CD4-positive, alpha-beta T cell treated with Interleukin-12 subunit alpha and Interleukin-12 subunit beta, for 1 hour (primary cell): ENCODE data around the gene KCNIP4.

Source experiments
- DNase-seq: peaks from one replicate; pipeline ENCODE4 v3.0.0-alpha.2; 2020

The KCNIP4 gene

DNA sequence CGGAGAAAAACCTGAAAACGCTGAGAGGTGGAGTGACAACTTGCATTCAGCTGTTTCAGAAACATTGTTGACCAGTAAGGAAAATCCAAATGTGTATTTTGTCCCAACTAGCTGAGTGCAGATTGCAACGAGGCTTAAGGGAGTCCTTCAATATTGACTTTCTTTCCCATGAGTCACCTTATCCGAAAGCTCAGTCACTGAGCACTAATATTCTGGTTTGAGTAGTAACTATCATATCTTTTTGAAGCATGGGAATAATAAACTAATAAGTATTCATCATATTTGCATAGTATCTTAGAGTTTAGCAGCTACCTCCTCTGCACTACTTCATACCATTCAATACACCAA lies 644.1 kb downstream of the KCNIP4 start:
- no peak for DNase-seq

DNA sequence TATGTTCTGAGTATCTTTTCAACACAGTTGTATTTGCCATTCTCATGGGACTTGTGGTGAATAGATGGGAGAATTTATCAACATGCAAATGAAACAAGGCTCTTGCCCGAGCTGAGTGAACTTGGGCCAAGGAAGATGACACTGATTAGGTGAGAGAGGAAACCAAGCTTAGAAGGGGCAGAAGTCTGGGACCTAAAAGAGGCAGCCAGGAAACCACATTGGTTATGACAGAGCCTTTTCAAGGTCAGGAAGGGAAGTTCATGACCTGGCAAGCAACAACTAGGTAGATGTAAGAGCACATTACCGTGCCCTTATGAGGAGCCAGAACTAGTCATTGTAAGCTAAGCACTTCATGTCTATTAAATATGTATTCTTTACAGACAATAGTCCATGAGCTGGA lies 658.0 kb downstream of the KCNIP4 start:
- DNase-seq: no peak

DNA sequence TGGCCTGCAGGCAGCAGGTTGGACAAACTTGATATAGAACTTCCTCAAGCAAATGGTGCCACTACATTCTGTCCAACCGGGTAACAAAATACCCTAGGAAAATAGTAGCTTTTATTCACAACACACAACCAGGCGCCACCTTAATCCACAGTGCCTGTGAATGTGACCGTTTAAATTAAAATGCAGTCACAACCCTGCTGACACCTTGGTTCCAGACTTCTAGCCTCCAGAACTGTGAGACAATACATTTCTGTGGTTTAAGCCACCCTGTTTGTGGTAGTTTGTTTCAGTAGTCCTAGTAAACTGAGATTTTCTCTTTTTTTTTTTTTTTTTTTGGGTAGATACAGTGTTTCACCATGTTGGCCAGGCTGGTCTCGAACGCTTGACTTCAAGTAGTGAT lies 672.5 kb downstream of the KCNIP4 start:
- no peak for DNase-seq

DNA sequence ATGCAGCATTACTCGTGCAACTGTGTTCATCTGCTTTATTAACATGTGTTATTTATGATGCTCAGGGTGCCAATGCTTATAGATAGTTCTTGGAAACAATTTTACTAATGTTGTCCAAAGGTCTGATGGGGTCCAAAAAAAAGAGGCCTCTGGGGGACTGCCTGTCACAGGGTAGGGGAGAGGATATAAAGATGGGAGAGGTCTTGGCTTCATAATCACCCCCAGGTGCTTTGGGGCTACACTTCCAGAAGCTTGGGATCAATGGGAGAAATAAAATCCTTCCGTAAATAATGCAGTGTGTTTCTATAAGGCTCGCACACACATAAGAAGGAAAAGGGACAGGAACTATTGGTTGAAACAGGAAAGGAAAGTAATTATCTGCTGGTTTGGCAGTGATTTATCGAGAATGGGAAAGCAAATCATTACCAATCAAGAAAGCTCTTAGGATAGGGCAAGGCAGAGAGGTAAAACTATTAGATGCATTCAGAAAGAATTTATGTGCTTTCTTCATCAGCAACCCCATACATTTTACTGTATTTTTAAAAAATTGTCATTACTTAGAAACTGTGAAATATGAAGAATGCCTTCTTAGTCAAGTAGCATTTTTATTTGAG lies 677.0 kb downstream of the KCNIP4 start:
- DNase-seq: no peak

DNA sequence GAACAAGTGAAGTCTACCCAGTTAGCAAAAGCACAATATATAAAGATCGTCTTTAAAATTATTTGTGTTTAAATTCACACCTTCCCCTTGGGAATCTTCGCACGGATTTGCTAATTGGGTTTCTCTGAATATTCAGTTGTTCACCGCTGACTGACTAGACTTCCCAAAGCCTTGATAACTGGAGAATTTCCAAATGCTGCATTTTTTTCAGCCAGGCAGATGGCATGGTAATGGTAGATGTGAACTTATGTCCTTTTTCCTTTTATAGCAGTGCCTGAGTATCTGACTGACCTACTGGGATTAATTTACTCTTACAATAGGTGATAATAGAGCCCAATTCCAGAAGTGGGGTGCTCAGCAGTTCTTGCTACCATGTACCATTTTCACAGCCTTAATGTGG lies 700.2 kb downstream of the KCNIP4 start:
- DNase-seq: no peak

DNA sequence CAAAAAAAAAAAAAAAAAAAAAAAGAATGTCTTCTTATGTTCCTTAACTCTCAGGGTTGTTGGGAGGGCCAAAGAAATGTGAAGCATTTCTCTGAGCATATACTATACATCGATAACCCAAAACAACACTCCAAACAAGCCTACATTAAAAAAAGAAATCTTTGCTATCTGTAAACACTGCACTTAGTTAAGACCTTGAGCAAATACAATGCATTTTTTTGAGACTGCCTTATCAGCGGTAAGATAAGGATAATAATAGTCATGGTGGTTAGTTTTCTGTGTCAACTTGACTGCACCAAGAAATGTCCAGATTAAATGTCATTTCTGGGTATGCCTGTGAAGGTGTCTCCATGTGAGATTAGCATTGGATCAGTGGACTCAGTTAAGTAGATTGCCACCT lies 706.4 kb downstream of the KCNIP4 start:
- no peak for DNase-seq

DNA sequence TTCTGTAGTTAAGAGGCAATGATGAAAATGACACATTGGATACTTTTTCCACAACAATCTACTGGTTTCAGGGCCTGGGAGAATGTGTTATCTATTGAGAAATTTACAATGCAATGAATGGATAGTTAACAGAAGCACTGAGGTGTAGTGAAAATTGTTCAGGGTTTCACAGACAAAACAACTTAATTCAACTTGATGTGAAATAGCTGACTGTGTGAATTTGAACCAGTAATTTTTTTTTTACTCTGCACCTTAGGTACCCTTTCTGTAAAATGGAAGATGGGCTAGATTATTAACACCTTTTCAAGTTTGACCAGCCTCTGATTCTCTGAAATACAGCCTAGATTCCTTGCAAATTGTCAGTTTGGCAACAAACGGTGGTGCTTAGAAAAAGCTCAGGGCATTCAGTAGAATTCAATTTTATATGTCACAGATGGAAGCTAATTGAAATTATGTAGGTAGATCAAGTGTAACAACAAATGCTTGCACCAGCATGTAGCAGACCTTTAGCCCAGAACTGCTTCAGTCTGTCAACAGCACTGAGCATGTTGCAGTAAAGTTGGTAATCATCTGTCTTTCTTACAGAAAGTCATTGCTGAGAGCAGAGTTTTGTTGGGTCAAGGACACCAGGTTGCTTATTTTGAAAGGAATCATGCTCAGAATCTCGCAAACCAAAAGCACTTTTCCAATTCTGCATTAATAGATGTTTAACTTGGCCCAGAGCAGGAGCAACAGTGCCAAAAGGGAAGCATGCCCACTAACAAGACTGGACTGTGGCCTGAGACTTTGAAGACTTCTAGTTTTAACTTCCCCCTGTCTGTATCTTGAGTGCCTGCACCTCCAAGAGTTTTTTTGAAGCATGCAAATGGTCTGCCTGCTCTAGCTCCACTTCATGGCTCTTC lies 721.7 kb downstream of the KCNIP4 start:
- no peak for DNase-seq

DNA sequence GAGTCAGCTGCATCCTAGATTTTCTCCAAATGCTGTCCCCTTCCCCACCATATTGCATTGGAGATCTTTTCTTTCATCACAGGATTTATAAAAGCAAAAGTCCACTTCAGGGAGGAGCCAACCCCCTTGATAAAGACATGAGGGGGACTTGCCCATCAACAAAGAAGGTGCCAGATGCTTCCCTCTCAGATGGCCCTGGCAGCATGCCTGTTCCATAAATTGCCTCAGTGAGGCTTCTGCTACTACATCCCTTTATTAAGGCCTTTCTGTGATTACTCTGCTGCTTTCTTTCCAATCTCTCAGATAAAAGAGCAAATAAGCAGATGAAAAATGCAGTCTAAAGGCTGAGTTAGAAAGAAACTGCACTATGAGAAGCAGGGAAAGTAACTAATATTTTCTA lies 736.7 kb downstream of the KCNIP4 start:
- DNase-seq: no peak

DNA sequence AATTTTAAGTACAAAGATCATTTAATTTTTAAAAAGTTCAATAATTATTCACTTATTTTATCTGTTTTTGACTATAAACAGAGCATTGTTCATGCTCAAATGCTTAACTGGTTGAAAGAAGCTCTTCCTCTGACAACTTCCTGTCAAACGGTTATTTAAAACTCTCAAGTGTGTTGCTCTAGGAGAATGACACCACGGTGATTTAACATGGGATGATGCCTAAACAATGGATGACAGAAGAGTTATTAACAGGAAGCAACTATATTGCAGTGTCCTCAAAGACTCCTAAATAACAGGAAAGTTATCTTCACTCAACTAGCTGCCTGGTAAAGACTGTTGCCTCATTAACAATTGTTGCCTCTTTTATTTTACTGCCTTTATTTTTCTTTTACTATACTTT lies 738.7 kb downstream of the KCNIP4 start:
- DNase-seq: no peak

DNA sequence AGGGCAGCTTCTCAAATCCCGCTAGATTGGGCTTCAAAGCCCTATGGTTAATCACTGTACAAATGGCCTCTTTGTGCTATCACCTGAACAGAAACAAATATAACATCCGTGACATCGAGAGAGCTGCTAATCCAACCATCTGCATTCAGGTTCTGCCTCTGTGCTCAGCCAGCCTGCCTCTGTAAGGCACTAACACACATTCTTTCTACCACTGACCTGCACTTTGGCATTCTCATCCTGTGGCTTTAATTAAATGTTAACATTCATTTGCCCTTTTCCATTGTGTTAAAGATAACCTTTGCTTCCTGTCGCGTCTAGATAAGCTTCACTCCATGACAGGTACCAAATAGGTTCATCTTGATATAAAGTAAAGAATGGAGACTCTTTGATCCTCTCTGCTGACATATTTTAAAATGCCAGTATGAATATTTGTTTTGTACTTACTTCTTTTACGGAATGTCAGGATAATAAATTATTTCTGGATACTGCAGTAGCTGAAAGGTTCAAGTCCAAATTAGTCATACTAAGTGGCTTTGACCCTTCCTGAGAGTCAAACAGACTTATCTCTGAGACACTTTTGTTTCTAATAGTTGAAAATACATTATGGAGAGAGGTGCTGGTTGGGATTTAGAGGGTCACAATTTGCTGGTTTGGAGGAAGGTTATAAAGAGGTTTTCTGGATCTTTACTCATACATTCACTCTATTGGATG lies 742.6 kb downstream of the KCNIP4 start:
- no peak for DNase-seq

DNA sequence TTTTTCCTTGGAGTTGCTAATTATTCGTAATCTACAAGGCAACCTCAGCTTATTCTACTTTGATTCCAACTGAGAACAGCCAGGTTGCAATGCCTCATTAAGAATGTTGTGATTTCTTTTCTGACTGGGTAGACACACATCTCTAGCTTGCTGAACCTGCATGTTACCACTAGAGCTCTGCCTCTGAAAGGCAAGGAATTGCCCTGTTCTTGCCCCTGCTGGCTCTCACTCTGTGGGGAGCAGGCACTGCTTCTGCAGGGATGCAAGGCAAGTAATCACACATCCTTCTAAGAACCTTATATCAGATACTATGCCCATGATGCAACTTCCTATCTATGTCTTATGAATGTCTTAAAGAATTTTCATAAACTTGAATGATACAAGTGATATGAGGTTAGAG lies 745.2 kb downstream of the KCNIP4 start:
- no peak for DNase-seq

DNA sequence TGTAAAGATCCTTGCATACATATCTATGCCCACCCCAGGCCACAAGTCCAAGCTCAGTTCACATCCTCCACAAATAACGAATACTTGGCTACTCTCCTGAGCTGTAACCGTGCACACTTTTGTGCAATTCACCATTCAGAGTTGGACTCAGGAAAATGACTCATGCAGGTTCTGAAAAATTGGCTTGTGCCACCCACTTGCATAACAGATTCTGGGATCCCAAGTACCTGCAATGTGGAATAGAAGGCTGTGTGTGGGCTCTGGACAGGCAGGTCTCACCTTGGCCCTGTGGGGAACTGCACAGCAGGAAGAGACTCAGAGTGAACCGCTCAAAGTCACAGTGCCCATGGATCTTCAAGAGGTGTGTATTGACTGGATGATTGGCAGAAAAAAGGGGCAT lies 745.6 kb downstream of the KCNIP4 start:
- no peak for DNase-seq

DNA sequence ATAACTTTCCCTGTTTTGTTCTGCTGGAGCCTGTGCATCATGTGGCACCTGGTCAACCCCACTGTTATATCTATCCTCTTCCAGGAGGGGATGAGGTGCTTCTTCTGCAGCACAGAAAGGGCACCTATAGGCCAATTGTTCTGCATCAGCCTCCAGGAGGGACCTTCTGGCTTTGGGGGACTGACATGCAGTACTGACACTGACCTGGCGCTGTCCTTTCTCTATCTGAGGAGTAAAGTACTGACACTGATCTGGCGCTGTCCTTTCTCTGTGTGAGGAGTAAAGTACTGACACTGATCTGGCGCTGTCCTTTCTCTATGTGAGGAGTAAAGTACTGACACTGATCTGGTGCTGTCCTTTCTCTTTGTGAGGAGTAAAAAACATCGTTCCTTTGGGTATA lies 749.9 kb downstream of the KCNIP4 start:
- no peak for DNase-seq

DNA sequence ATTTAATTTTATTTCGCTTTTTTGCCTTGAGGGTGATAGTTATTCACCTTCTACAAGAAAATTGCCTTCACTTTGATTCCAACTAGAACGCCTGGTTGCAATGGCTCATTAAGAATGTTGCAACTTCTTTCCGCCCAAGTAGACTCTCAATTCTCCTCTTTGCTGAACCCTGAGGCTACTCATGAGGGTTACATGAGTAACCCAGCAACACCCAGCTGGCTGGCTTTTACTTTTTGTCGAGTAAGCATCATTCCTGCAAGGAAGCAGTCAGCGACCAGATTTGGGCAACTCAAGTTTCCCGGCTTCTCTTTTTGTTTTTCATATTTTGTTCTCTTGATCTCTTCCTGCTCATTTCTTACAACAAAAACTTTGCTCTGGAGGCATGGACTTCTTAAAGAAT lies 752.9 kb downstream of the KCNIP4 start:
- no peak for DNase-seq

DNA sequence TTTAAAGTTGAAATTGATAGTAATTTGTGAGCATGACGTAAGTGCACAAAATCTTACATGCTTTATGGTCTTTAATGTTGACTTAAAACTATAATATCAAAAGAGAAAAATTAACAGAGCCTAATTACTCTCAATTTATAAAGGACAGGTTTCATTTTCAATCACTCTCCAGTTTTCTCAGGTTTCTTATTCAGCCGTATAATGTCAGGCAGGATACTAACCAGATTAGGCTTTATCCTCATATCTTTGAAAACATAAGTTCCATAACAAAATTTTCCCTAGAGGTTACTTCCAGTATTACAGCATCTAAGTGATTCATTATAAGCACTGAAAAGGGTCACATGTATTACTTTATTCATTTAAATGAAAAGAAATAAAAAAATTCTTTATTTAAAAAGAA lies 756.2 kb downstream of the KCNIP4 start:
- DNase-seq: no peak

DNA sequence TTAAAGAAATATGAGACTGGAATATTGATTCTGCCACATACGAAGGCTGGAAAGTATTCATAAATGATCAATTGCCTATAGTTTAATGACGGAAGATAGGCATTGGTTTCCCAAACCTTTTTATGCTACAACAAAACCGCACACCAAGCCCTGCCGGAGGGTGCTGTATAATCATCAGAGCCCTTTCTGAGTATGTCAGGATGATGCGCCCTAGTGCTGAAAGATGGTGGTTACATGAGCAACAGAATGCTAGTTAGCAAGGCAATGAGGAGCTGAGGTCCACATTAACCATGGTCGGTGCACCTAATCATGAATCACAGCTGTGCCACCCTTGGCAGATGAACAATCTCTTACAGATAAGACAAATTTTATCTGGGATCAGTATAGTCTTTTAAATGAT lies 757.3 kb downstream of the KCNIP4 start:
- no peak for DNase-seq

DNA sequence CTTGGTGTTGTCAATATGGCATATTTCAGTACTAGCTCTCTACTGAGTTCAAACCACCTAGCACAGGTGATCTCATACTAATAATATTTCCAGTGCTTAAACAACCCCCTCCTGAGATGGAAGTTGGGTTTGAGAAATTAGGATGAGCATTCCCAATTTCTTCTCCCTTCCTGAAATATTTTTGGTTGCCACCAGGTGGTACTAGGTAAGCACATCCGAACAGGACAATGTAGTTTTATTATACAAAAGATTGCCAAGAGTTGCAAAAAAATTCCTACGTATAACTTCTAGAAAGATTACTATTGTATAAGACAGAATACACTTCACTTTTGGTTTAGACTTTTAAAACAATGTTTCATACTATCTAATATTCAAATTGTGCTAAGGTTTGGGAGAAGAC lies 763.8 kb downstream of the KCNIP4 start:
- DNase-seq: no peak

DNA sequence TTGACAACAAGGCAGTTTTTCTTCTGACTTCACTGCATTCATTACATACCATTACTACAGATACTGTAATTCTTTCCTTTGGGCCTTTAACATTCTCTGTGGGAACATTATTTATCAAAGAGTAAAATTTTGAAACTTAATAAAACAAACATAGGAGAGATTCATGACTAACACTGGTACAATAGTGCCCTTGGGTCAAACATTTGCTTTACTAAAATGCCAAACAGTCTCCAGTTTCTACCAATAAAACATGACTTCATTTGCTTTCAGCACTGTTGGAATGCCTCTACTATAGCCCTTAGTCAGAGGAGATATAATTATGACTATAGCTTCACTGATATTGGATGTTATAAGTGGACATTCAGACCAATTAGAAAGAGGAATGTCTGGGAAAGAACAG lies 766.9 kb downstream of the KCNIP4 start:
- DNase-seq: no peak

DNA sequence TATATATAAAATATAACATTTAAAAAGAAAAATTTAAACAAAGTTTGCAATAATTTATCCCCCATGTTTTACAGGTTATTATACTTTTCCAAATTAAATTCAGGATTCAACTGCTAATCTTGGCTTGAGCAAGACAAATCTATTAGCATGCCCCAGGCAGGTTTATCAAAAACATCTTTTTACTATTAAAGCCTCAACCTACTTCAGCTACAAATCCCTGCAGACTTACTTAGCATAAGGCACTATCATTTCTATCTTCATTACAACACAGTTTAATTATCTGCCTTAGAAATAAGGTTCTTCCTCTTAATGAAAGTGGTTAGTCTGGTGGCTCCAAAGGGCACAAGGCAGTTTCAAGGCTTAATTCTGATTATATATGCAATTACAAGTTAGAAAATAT lies 770.7 kb downstream of the KCNIP4 start:
- no peak for DNase-seq

DNA sequence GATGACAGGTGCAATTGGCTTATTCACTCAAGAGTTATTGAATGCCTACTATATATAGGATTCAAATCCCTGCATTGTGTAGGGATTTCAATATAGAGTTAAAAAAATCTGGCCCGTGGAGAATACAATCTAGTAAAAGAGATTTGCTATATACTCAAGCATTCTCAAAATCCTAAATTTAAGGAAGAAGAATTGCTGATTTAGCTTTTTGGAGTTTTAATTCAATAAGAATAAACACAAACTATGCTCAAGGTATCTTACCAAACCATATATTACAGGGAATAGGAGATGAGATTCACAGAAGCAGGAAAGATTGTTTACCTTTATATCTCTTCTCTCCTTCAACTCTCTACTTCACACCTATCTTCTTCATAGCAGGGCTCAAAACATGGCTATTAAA lies 771.5 kb downstream of the KCNIP4 start:
- DNase-seq: no peak

DNA sequence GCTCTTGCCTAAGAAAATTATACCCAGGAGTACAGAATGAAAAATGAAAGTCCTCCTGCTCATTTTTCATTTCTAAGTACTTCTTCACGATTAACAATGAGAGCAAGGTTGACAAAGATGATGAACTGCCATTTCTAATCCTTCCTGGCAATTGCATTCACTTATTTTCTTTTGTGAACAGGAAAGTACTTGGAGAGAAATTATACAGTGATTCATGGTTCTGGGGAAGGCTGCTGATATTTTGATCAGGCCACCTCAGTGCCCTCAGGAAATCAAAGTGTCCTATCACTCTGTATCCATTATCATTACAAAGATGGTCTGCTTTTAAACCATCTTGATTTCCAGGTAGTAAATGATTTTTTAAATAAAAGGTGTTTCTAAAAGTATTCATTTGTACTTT lies 780.9 kb downstream of the KCNIP4 start:
- no peak for DNase-seq

DNA sequence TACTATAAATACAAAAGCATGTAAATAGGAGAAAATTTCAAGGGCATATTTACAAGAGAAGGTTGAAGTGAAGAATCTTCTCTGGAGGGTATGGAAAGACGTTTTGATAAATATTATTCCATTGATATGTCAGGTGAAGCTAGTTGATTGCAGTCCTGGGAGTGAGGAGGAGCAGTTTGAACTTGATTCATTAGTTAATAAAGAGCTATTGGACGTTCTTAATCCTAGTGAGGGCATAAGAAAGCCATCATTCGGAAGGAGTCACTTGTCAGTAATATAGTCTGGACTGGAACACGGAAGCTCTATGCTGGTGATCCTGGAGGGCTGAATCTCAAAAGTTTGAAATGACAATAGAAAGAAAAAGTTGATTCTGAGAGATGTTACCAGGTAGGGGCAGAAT lies 793.2 kb downstream of the KCNIP4 start:
- DNase-seq: no peak

DNA sequence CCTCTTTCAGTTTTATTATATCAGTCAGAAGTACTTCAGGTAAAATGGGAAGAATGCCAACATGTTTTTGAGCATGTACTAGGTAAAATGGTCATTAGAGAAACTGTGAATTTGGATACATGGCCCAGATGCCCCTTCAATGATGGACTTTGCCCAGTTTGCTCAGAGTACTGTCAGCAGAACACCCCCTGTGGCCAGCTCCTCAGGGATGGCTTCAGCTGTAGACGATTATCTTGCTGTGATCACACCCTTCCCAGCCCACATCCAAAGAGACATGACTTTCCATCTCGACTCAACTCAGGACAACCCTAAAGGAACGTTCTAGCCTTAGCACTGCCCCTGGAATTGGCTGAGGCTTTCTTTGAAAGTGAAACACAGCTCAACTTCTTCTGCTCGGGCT lies 809.2 kb downstream of the KCNIP4 start:
- no peak for DNase-seq

DNA sequence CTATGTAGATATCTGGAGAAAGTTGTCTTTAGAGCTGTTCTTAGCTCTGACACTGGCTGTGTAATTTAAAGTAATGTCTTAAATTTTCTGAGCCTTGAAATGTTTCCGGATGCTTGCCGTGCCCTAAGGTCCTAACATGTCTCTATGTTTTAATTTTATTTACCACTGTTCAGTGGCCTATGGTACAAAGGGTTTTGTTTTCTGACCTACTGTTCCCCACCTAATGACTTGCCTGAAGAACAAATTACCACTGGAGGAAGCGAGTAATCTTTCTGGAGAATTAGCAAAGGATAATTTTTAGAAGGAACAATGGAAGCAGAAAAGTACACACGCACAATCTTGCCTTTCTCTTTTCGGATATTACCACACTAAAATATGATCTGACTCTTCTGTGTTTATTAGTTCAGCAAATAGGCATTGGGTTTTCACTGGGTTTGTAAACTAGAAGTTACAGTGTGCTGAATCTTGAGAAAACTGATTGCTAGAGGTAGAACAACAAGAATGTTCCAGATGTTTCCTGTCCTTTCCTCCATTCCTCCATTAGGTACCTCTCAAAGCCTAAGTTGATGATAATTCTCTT lies 812.4 kb downstream of the KCNIP4 start:
- DNase-seq: no peak
